ENCODE data around the gene ZNF724.
"Not testable (repeated sequence)": the region's sequence is repeated elsewhere in the genome, so short reads cannot be mapped to it uniquely, and the experiment has no call there.

The ZNF724 gene

DNA sequence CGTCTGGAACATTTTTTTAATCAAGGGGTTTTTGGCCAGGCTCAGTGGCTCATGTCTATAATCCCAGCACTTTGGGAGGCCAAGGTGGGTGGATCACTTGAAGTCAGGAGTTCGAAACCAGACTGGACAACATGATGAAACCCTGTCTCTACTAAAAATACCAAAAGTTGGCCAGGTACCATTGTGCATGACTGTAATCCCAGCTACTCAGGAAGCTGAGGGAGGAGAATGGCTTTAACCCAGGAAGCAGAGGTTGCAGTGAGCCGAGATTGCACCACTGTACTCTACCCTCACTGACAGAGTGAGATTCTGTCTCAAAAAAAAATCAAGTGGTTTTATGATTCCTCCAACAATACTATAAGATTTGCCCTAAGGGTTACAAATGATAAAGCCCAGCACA is 3.1 kb upstream of the ZNF724 start:
- not testable (repeated sequence) for DNase-seq (ENCODE audit: low read depth, low spot score)

DNA sequence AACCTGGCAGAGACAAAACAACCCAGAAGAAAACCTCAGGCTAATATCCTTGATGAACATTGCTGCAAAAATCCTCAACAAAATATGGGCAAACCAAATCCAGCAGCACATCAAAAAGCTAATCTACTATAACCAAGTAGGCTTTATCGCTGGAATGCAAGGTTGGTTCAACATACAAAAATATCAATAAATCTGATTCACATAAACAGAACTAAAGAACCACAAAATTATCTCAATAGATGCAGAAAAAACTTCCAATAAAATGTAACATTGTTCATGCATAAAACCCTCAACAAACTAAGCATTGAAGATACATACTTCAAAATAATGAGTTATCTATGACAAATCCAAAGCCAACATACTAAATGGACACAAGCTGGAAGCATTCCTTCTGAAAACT is 8.8 kb downstream of the ZNF724 start:
- DNase-seq (ENCODE audit: low read depth, low spot score) = no peak

GRCh38 chr19:23222998-23223652 is 27.1 kb downstream of the ZNF724 start:
- no peak for DNase-seq (ENCODE audit: low read depth, low spot score)

DNA sequence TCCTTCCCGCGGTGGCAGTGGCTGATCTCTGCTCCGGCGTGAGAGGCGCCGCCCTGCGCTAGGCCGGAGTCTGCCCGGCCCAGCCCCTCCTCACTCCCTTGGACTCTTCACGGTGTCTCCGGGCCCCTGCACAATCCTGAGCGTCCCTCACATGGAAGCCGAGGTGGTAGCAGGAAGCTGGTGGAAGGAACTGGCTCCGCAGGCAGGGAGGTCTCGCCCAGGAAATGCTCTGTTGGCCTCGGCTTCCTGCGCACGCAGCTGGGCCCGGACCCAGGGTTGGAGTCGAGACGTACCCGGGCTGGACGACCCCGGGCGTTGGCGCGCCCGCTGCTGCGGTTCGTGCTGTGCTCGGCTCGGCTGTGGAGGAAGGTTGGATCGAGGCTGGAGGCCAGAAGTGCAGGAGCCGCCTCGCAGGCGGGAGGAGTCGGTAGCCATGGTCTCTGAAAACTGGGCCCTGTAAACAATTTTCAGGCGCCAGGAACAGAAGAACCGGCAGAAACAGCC is 46.3 kb downstream of the ZNF724 start:
- no peak for DNase-seq (ENCODE audit: low read depth, low spot score)

- no peak for DNase-seq (ENCODE audit: low read depth, low spot score)
These were observed 59.9 kb downstream of the ZNF724 start for GRCh38 chr19:23190341-23190740.

- DNase-seq (ENCODE audit: low read depth, low spot score) = no peak
These were observed 66.9 kb downstream of the ZNF724 start for GRCh38 chr19:23183251-23183650.

Data from brain pericyte (primary cell).